Heart left ventricle (tissue), 16 donors: Measurements from ENCODE around the gene PPP1R7. TPM values are rescaled to one million over a fixed set of nuclear protein-coding genes. Genes with fewer than 3 reads are reported as not detected.

ENCODE experiments used
- ATAC-seq, 4 donors: fragments of 200-7000 bp; cut with Tn5 transposase; one replicate each; pipeline ENCODE4 v1.9.1; 2020 to 2022; ENCODE audit warnings: moderate library complexity in 4 of 4, mild to moderate bottlenecking in 3 of 4, moderate number of reproducible peaks in 1 of 4
- DNase-seq, 5 donors: peaks; one replicate each; pipeline ENCODE4 v3.0.0-alpha.2; 2020
- H3K27ac ChIP-seq, 12 donors: fragments of 200-600 bp; sonication (generic) in 4 of 12; one replicate each; pipeline versions ENCODE4 v1.5.0 to v1.8.0; 2016 to 2022; ENCODE audit warnings: mild to moderate bottlenecking in 2 of 12
- H3K27me3 ChIP-seq, 9 donors: fragments of 200-600 bp; sonication (generic) in 2 of 9; one replicate each; pipeline versions ENCODE4 v1.5.1 to v1.8.0; 2016 to 2022; ENCODE audit warnings: mild to moderate bottlenecking in 3 of 9
- H3K36me3 ChIP-seq, 9 donors: fragments of 200-600 bp; sonication (generic) in 2 of 9; one replicate each; pipeline versions ENCODE4 v1.5.0 to v1.8.0; 2018 to 2022; ENCODE audit warnings: mild to moderate bottlenecking in 2 of 9
- H3K4me1 ChIP-seq, 12 donors: fragments of 200-600 bp; sonication (generic) in 4 of 12; one replicate each; pipeline versions ENCODE4 v1.5.0 to v1.8.0; 2016 to 2022; ENCODE audit warnings: mild to moderate bottlenecking in 3 of 12
- H3K4me3 ChIP-seq, 12 donors: fragments of 200-600 bp; sonication (generic) in 4 of 12; one replicate each; pipeline versions ENCODE4 v1.5.0 to v1.8.0; 2017 to 2022; ENCODE audit warnings: mild to moderate bottlenecking in 9 of 12, moderate library complexity in 4 of 12
- H3K9me3 ChIP-seq, 12 donors: fragments of 200-600 bp; sonication (generic) in 4 of 12; one replicate each; pipeline versions ENCODE4 v1.5.0 to v1.8.0; 2016 to 2022; ENCODE audit warnings: mild to moderate bottlenecking in 1 of 12
- POLR2A ChIP-seq, 2 donors: fragments of 450-650 bp; IDR thresholded peaks; one replicate each; pipeline ENCODE4 v1.6.1; 2017; ENCODE audit warnings: antibody characterized with exemption in 2 of 2, mild to moderate bottlenecking in 2 of 2, moderate library complexity in 2 of 2
- WGBS, 4 donors: extraction: QIAGEN DNeasy Blood & Tissue Kit in 2 of 4; methylation state at CpG; one replicate each; pipeline versions ENCODE4 v1.1.5 to v1.1.7; 2013 to 2018; 5-methylcytosine and 5-hydroxymethylcytosine counted together
- intact Hi-C, 10 donors: fragments of 100-400 bp; cut with DNase I; formaldehyde crosslinking; loops; one replicate each; pipeline versions ENCODE4 v1.11.1 to v1.14.2; 2022
- polyA plus RNA-seq, 2 donors: library from polyadenylated mRNA; stranded (reverse); fragments of 200-250 nt; gene quantifications; one replicate each; pipeline ENCODE4 v1.2.3, GENCODE V29; 2013
- total RNA-seq, 9 donors: library from RNA; depleted of rRNA in 2 of 9; stranded (reverse); fragments of >200 nt in 2 of 9; fragmentation: NEBNext Ultra II Directional in 3 of 9; extraction: Animal tissue kit (Norgen Biotek cat#: 25700) in 3 of 9; gene quantifications; one replicate each; pipeline versions ENCODE4 v1.1.0 to v1.2.4, GENCODE V29; 2016 to 2023
- TF ChIP-seq, protein P1 (sequence below), 12 donors: fragments of 200-600 bp; sonication (generic) in 4 of 12; IDR thresholded peaks; one replicate each; pipeline versions ENCODE4 v1.5.0 to v1.8.0; 2018 to 2022; ENCODE audit warnings: antibody characterized with exemption in 12 of 12, mild to moderate bottlenecking in 5 of 12
- donor health status: ischemic (EF 13 %, LVEDD 7.1; RV severe dilation, severe dysfunction).
- donor health status: healthy with polysubstance abuse.
- donor health status: DM: no; HTN: yes; CAD: no.
- donor health status: DM: no; HTN: no; CAD: no.
- donor health status: ischemic (EF 25% LVEDD 6.9; RV normal size, moderate dysfunction).
- donor health status: ischemic (EF 25% LVEDD 5.7; RV mildly dilated, moderate dysfunction).
- donor health status: healthy.
- donor health status: DM: yes; HTN: yes; CAD: no.
- donor health status: ischemic (EF 35%, LVEDD 5.7; RV mildly dilated, moderate dysfunction).
- donor health status: nonischemic (EF 11% LVEDD 7.7; RV severe dilation, severe dysfunction).
- donor health status: DM: yes; HTN: yes; CAD: no.
- donor health status: PGD.
- donor health status: ischemic (EF 29% LVEDD 5.4; RV normal size, mild dysfunction).
- donor health status: nonischemic (EF 23%, LVEDD 6.1; RV moderate dilation, normal function).

PPP1R7 gene
- total and polyA plus RNA-seq, 11 donors, result 66.7 to 110 (median 79.8) TPM

DNA sequence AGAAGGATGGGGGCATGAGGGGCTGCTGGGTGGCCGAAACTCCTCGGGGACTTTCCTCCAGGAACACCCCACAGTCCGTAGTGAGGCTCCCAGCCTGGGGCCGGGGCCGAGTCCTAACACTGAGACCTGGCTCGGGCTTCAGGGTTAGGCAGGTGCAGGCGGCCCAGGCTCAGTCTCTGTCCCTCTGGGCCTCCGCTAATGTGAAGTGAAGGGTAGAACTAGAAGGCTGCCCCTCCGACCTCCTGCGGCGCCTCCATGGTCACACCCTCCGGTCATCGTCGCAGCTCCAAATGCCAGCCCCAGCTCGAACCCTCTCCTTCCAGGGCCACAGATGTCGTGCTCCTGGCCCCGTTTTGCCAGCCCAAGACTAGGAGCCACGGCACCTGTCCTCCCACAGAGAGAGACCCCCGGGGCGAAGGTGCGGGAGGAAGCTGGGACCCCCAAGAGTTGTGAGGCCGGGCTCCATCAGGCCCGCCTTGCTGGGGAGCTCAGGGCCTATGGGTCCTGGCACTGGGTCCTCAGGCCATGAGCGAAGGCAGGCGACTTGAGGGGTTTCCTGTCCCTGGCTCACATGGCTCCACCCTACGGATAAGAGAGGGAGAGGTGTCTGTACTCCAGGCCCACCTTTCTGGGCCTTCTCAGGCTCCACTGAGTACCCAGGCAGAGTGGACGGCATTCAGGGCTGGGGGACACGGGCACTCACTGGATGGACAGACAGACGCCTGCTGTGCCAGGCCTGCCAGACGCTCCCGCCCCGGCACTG lies 39.0 kb downstream of the PPP1R7 start:
- Histone ChIP-seq H3K27me3 (no peaks in the 10 kb centered on the region), H3K27ac (no peak overlapping the region), H3K36me3 (no peaks in the 10 kb centered on the region), H3K4me1 (no peaks in the 10 kb centered on the region), H3K4me3 (no peak overlapping the region), H3K9me3 (no peaks in the 10 kb centered on the region)
- no peak for DNase-seq
- 88 to 96% (median 93%) methylated on average over 7 to 32 of the region's 32 CpGs for WGBS, 4 donors
- no peak for ATAC-seq
- TF ChIP-seq, protein P1, sequence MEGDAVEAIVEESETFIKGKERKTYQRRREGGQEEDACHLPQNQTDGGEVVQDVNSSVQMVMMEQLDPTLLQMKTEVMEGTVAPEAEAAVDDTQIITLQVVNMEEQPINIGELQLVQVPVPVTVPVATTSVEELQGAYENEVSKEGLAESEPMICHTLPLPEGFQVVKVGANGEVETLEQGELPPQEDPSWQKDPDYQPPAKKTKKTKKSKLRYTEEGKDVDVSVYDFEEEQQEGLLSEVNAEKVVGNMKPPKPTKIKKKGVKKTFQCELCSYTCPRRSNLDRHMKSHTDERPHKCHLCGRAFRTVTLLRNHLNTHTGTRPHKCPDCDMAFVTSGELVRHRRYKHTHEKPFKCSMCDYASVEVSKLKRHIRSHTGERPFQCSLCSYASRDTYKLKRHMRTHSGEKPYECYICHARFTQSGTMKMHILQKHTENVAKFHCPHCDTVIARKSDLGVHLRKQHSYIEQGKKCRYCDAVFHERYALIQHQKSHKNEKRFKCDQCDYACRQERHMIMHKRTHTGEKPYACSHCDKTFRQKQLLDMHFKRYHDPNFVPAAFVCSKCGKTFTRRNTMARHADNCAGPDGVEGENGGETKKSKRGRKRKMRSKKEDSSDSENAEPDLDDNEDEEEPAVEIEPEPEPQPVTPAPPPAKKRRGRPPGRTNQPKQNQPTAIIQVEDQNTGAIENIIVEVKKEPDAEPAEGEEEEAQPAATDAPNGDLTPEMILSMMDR (IDR thresholded peaks at IDR 0.05), result no peak
- TF ChIP-seq POLR2A (IDR thresholded peaks at IDR 0.05), result no peak
- intact Hi-C loops, result no loop called here

DNA sequence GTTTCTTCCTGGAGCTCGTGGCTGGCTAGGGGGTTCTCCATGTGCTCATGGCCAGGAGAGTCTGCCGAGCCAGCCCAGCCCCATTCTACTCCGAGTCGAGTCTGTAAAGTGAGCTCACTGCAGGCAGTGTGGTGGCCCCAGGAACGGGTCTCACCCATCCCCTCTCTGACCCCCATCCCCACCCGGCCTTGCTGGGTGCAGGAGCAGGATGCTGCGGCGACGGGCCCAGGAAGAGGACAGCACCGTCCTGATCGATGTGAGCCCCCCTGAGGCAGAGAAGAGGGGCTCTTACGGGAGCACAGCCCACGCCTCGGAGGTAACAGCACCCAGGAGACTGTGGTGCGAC lies 39.6 kb downstream of the PPP1R7 start:
- Histone ChIP-seq H3K36me3 (no peaks in the 10 kb centered on the region), H3K27ac (no peak overlapping the region), H3K4me3 (no peak overlapping the region), H3K4me1 (no peaks in the 10 kb centered on the region), H3K27me3 (no peaks in the 10 kb centered on the region), H3K9me3 (no peaks in the 10 kb centered on the region)
- 79 to 100% (median 83%) methylated on average over 5 to 15 of the region's 15 CpGs for WGBS, 4 donors
- ATAC-seq (no peak), DNase-seq (no peak)
- intact Hi-C loops, result no loop called here
- TF ChIP-seq POLR2A (IDR thresholded peaks at IDR 0.05), result no peak
- TF ChIP-seq, protein P1 (IDR thresholded peaks at IDR 0.05), result no peak

DNA sequence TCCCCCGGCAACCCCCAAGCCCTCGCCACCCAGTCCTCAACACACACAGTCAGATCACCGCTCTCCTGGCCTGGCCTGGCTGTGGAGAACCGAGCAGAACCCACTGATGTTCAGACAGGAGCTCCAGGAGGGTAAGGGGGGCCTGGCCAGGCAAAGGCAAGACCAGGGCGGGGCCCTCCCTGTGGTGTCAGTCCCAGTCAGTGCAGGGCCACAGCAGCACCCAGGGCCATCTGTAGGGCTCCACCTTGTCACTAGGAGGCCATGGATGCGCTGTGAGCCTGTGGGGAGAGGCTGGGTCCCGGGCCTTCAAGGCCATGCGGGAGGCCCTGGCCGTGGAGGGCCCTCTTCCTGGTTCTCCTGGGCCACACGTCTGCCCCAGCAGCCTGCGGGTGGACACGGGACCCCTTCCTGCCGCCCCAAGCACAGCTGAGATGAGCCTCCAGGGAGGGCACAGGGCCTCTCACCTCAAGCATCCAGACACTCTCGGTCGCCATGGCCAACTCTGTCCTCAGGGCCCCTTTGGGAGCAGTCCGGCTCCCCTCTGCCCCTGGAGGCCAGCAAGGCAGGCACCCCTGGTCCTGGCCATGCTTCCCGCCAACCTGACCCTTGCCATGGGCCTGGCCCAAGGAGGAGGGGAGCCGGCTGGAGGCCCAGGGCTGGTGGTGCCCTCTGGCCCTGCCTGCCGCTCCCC lies 40.2 kb downstream of the PPP1R7 start:
- intact Hi-C loops, result no loop called here
- TF ChIP-seq, protein P1 (IDR thresholded peaks at IDR 0.05), result no peak
- no peak for TF ChIP-seq POLR2A (IDR thresholded peaks at IDR 0.05)
- Histone ChIP-seq H3K27ac (no peak overlapping the region), H3K4me3 (no peak overlapping the region), H3K9me3 (no peaks in the 10 kb centered on the region), H3K27me3 (no peaks in the 10 kb centered on the region), H3K36me3 (no peaks in the 10 kb centered on the region), H3K4me1 (no peaks in the 10 kb centered on the region)
- peak in 1 of 5 donors; percentile 61 for DNase-seq
- WGBS, 4 donors, result 83 to 97% (median 87%) methylated on average over 11 to 19 of the region's 19 CpGs
- peak in 2 of 4 donors; percentile 10 to 27 for ATAC-seq

DNA sequence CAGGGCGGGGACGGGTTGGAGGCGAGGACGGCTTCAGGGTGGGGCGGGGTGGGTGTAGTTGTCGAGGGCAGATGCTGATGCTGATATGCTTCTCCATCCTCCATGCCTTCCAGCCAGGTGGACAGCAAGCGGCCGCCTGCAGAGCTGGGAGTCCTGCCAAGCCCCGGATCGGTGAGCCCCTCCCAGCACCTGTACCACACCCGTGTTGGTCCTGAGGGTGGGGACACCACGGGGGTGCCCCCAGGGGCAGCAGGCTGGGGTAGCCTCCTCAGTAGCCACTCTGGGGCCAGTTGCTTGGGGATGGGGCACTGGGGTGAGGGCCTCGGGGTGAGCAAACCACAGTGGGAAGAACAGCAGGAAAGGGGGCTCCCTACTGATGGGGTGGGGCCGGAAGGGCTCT lies 40.8 kb downstream of the PPP1R7 start:
- Histone ChIP-seq H3K27me3 (no peaks in the 10 kb centered on the region), H3K27ac (no peak overlapping the region), H3K9me3 (no peaks in the 10 kb centered on the region), H3K4me1 (no peaks in the 10 kb centered on the region), H3K4me3 (no peak overlapping the region), H3K36me3 (no peaks in the 10 kb centered on the region)
- DNase-seq (no peak), ATAC-seq (no peak)
- TF ChIP-seq, protein P1 (IDR thresholded peaks at IDR 0.05), result no peak
- TF ChIP-seq POLR2A (IDR thresholded peaks at IDR 0.05), result no peak
- 66 to 84% (median 72%) methylated on average over 11 to 14 of the region's 14 CpGs for WGBS, 4 donors
- intact Hi-C loops, result no loop called here
